ENCODE results near the gene DYNLT4.

DYNLT4 gene, protein sequence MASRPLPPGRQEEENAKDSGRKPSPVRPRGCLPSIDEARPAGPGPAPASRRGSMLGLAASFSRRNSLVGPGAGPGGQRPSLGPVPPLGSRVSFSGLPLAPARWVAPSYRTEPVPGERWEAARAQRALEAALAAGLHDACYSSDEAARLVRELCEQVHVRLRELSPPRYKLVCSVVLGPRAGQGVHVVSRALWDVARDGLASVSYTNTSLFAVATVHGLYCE

DNA sequence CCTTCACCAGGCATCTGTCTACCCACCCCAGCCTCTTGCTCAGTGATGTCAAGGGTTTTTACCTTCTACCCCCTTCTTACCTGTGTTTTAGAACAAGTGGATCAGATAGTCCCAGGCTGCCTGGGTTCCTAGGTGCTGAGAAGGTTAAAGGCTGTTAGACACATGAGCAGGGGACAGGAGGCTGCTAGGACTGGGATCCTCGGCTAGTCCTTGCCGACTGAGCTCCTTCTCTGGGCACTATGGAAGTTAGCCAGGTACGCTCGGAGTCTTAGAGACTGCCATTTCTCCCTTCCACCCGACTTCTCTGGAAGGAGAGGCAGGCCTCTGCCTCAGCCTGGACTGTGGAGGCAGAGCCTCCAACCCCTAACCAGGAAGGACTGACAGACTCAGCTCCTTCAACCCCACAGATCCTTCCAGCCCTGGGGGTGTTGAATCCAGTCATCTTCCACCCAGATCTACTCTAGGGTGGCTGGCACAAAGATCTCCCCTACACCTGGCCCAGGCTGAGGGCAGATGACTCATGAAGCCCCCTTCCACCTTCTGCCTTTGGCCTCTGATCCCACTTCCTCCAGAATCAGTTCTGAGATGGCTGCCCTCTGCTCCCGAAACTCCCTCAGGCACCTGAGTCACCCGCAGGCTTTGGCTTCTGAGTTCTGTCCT, at the start of gene DYNLT4:
Gene DYNLT4 (minus strand): TSS at position 648 of the 660 bp plus-strand sequence. CDS start 683 bp downstream, outside the sequence.
- H3K4me3 ChIP-seq (replicated peaks; ENCODE audit: low read depth, low read length) = no peak within 1 kb of the TSS
- TF ChIP-seq, protein P1, sequence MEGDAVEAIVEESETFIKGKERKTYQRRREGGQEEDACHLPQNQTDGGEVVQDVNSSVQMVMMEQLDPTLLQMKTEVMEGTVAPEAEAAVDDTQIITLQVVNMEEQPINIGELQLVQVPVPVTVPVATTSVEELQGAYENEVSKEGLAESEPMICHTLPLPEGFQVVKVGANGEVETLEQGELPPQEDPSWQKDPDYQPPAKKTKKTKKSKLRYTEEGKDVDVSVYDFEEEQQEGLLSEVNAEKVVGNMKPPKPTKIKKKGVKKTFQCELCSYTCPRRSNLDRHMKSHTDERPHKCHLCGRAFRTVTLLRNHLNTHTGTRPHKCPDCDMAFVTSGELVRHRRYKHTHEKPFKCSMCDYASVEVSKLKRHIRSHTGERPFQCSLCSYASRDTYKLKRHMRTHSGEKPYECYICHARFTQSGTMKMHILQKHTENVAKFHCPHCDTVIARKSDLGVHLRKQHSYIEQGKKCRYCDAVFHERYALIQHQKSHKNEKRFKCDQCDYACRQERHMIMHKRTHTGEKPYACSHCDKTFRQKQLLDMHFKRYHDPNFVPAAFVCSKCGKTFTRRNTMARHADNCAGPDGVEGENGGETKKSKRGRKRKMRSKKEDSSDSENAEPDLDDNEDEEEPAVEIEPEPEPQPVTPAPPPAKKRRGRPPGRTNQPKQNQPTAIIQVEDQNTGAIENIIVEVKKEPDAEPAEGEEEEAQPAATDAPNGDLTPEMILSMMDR (IDR thresholded peaks at IDR 0.05; ENCODE audit: insufficient read depth, low read length, poor library complexity, severe bottlenecking) = no peak
- H3K36me3 ChIP-seq (ENCODE audit: control insufficient read depth, insufficient read depth, low read length) = peaks cover 30% of the 10 kb centered on the region
- H3K27me3 ChIP-seq (replicated peaks; ENCODE audit: control insufficient read depth, insufficient read depth, low read length) = no peaks in the 10 kb centered on the region
- no peak for DNase-seq (ENCODE audit: extremely low read depth, insufficient read length)

DNA sequence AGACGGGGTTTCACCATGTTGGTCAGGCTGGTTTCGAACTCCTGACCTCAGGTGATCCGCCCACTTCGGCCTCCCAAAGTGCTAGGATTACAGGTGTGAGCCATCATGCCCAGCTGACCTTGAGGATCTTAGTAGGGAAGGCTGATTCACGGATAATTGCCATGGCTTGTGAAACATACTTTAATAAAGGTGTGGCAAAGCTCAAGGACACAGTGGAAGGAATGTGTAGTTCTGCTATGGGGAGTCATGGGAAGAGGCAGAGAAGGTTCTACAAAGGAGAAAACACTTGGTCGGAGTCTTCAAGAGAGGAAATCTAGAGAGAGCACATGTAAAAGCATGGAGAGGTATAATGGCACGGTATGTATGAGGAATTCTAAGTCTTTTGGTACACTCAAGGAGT, 48.6 kb upstream of the DYNLT4 start:
- Histone ChIP-seq H3K4me3 (replicated peaks; ENCODE audit: low read depth, low read length) (no peak overlapping the region), H3K27me3 (replicated peaks; ENCODE audit: control insufficient read depth, insufficient read depth, low read length) (no peaks in the 10 kb centered on the region), H3K36me3 (ENCODE audit: control insufficient read depth, insufficient read depth, low read length) (no peaks in the 10 kb centered on the region)
- TF ChIP-seq, protein P1 (IDR thresholded peaks at IDR 0.05; ENCODE audit: insufficient read depth, low read length, poor library complexity, severe bottlenecking) = no peak
- no peak for DNase-seq (ENCODE audit: extremely low read depth, insufficient read length)

DNA sequence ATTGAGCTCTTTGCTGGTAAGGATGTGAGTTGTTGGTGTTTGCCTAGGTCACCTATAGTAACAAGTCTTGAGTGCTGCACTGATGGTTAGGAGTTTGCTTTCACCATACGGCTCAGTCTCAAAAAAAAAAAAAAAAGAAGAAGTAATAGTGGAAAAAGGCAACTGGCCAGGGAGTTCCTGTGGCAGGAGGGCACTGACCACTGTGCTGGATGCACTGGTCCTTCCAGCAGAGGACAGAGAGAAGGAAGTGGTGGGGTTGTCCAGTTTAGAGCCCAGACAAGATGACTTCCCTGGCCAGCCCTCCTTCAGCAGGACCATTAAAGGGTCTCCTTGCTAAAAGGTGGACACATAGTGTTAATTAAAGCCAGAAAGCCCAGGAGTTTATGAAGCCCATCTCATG, 47.8 kb upstream of the DYNLT4 start:
- Histone ChIP-seq H3K27me3 (replicated peaks; ENCODE audit: control insufficient read depth, insufficient read depth, low read length) (no peaks in the 10 kb centered on the region), H3K4me3 (replicated peaks; ENCODE audit: low read depth, low read length) (no peak overlapping the region), H3K36me3 (ENCODE audit: control insufficient read depth, insufficient read depth, low read length) (peaks cover 2% of the 10 kb centered on the region; the same call in 1 of the 2 replicates)
- no peak for DNase-seq (ENCODE audit: extremely low read depth, insufficient read length)
- TF ChIP-seq, protein P1 (IDR thresholded peaks at IDR 0.05; ENCODE audit: insufficient read depth, low read length, poor library complexity, severe bottlenecking) = no peak

DNA sequence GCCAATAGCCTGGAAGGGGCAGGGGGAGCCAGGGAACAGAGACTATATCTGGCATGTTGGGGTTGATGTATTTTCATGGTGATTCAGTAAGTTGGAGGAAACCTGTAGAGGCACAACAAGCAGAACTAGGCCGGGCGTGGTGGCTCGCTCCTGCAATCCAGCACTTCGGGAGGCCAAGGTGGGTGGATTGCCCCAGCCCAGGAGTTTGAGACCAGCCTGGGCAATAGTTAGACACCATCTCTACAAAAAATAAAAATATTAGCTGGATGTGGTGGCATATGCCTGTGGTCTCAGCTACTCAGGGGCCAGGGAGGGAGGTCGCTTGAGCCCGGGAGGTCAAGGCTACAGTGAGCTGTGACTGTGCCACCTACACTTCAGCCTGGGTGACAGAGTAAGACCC, 46.0 kb upstream of the DYNLT4 start:
- Histone ChIP-seq H3K36me3 (ENCODE audit: control insufficient read depth, insufficient read depth, low read length) (peaks cover 2% of the 10 kb centered on the region; the same call in 1 of the 2 replicates), H3K4me3 (replicated peaks; ENCODE audit: low read depth, low read length) (no peak overlapping the region), H3K27me3 (replicated peaks; ENCODE audit: control insufficient read depth, insufficient read depth, low read length) (no peaks in the 10 kb centered on the region)
- TF ChIP-seq, protein P1 (IDR thresholded peaks at IDR 0.05; ENCODE audit: insufficient read depth, low read length, poor library complexity, severe bottlenecking) = no peak
- DNase-seq (ENCODE audit: extremely low read depth, insufficient read length) = no peak

DNA sequence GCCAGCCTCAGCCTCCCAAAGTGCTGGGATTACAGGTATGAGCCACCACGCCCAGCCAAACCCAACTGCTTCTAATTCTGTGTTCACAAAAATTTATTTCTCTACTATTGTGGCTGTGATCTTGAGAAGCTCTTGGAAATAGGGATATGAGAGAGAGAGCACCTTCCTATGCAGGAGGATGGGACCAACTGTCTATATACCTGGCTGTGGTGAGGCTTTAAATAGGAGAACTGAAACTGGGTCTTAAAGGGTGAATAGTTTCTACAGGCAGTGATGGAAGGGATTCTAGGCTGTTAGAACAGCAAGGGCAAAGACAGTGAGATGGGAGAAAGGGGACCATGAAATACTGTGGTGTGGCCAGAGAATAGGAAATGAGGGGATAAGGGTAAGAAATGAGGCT, 44.2 kb upstream of the DYNLT4 start:
- H3K27me3 ChIP-seq (replicated peaks; ENCODE audit: control insufficient read depth, insufficient read depth, low read length) = no peaks in the 10 kb centered on the region
- peaks cover 2% of the 10 kb centered on the region; the same call in 1 of the 2 replicates for H3K36me3 ChIP-seq (ENCODE audit: control insufficient read depth, insufficient read depth, low read length)
- TF ChIP-seq, protein P1 (IDR thresholded peaks at IDR 0.05; ENCODE audit: insufficient read depth, low read length, poor library complexity, severe bottlenecking) = no peak
- DNase-seq (ENCODE audit: extremely low read depth, insufficient read length) = no peak
- H3K4me3 ChIP-seq (replicated peaks; ENCODE audit: low read depth, low read length) = no peak overlapping the region
